Mesenchymal stem cell (in vitro differentiated cells and primary cell): Measurements from ENCODE around the gene PLEKHG5.

Source experiments
- DNase-seq: peaks from one replicate; pipeline ENCODE4 v3.0.0-alpha.2; 2013
- H2AFZ ChIP-seq: one replicate; pipeline ENCODE4 v1.6.1; 2013; ENCODE audit warnings: low read depth, mild to moderate bottlenecking, control low read depth, inconsistent platforms, low read length, moderate library complexity
- H2AK5ac ChIP-seq: 2 replicates; pipeline ENCODE4 v1.6.1; 2013; ENCODE audit warnings: low read length, moderate library complexity, mild to moderate bottlenecking, inconsistent platforms; ENCODE audit not compliant: severe bottlenecking
- H2BK120ac ChIP-seq: one replicate; pipeline ENCODE4 v1.6.1; 2013; ENCODE audit warnings: low read depth, mild to moderate bottlenecking, inconsistent platforms, low read length, moderate library complexity
- H2BK12ac ChIP-seq, 2 experiments: one replicate each; pipeline ENCODE4 v1.6.1; 2013; ENCODE audit warnings: inconsistent platforms in 2 of 2, low read length in 2 of 2, mild to moderate bottlenecking in 2 of 2, moderate library complexity in 2 of 2, control low read depth in 1 of 2
- H2BK15ac ChIP-seq: one replicate; pipeline ENCODE4 v1.6.1; 2013; ENCODE audit warnings: mild to moderate bottlenecking, low read depth, inconsistent platforms; ENCODE audit not compliant: poor library complexity, severe bottlenecking
- H2BK5ac ChIP-seq: 2 replicates; pipeline ENCODE4 v1.6.1; 2013; ENCODE audit warnings: low read depth, mild to moderate bottlenecking, low read length, control low read depth, inconsistent platforms; ENCODE audit not compliant: poor library complexity, severe bottlenecking
- H3K14ac ChIP-seq, 2 experiments: one replicate each; pipeline ENCODE4 v1.6.1; 2013; ENCODE audit warnings: inconsistent platforms in 2 of 2, low read length in 2 of 2, control low read depth in 1 of 2, mild to moderate bottlenecking in 1 of 2, moderate library complexity in 1 of 2
- H3K18ac ChIP-seq, 2 experiments: one replicate each; pipeline ENCODE4 v1.6.1; 2013; ENCODE audit warnings: inconsistent platforms in 2 of 2, low read length in 2 of 2, control low read depth in 1 of 2, low read depth in 1 of 2, mild to moderate bottlenecking in 1 of 2
- H3K23ac ChIP-seq, 2 experiments: one replicate each; pipeline ENCODE4 v1.6.1; 2013; ENCODE audit warnings: inconsistent platforms in 2 of 2, low read length in 2 of 2, mild to moderate bottlenecking in 2 of 2, moderate library complexity in 2 of 2, control low read depth in 1 of 2
- H3K27ac ChIP-seq: 2 replicates; pipeline ENCODE4 v1.5.1; 2013; ENCODE audit warnings: mild to moderate bottlenecking, moderate library complexity, low read length, control low read depth, inconsistent platforms; ENCODE audit not compliant: poor library complexity, severe bottlenecking
- H3K27me3 ChIP-seq, 2 experiments: 2 replicates each; pipeline versions ENCODE4 v1.6.1 to v1.7.0; 2013; ENCODE audit warnings: low read length in 2 of 2, mild to moderate bottlenecking in 2 of 2, moderate library complexity in 2 of 2, control low read depth in 1 of 2, inconsistent platforms in 1 of 2; ENCODE audit not compliant: control insufficient read depth in 1 of 2, insufficient read depth in 1 of 2
- H3K36me3 ChIP-seq, 2 experiments: 2 replicates each; pipeline versions ENCODE4 v1.6.1 to v1.7.0; 2013; ENCODE audit warnings: low read length in 2 of 2, control low read depth in 1 of 2, inconsistent platforms in 1 of 2, low read depth in 1 of 2, mild to moderate bottlenecking in 1 of 2; ENCODE audit not compliant: insufficient read depth in 2 of 2, control insufficient read depth in 1 of 2
- H3K4ac ChIP-seq, 2 experiments: one replicate each; pipeline ENCODE4 v1.6.1; 2013; ENCODE audit warnings: inconsistent platforms in 2 of 2, low read length in 2 of 2, mild to moderate bottlenecking in 2 of 2, moderate library complexity in 2 of 2, control low read depth in 1 of 2, low read depth in 1 of 2
- H3K4me1 ChIP-seq: 2 replicates; pipeline ENCODE4 v1.6.1; 2013; ENCODE audit warnings: low read depth, low read length, control low read depth; ENCODE audit not compliant: control insufficient read depth, insufficient read depth
- H3K4me2 ChIP-seq: 2 replicates; pipeline ENCODE4 v1.6.1; 2013; ENCODE audit warnings: low read length, mild to moderate bottlenecking, inconsistent platforms; ENCODE audit not compliant: poor library complexity, severe bottlenecking
- H3K4me3 ChIP-seq, 2 experiments: 2 replicates each; pipeline versions ENCODE4 v1.5.1 to v1.7.0; 2013; ENCODE audit warnings: low read length in 2 of 2, mild to moderate bottlenecking in 2 of 2, control low read depth in 1 of 2, low read depth in 1 of 2; ENCODE audit not compliant: insufficient read depth in 1 of 2
- H3K79me1 ChIP-seq: replicated peaks from 2 replicates; pipeline ENCODE4 v1.6.1; 2013; ENCODE audit warnings: mild to moderate bottlenecking, control low read depth, low read length, inconsistent platforms; ENCODE audit not compliant: poor library complexity, severe bottlenecking
- H3K9ac ChIP-seq: 2 replicates; pipeline ENCODE4 v1.7.0; 2013; ENCODE audit warnings: mild to moderate bottlenecking, low read length, moderate library complexity
- H3K9me3 ChIP-seq: 2 replicates; pipeline ENCODE4 v1.7.0; 2013; ENCODE audit warnings: mild to moderate bottlenecking, low read length; ENCODE audit not compliant: control insufficient read depth
- H4K8ac ChIP-seq: one replicate; pipeline ENCODE4 v1.6.1; 2013; ENCODE audit warnings: inconsistent platforms, mild to moderate bottlenecking, low read length, moderate library complexity
- H4K91ac ChIP-seq: one replicate; pipeline ENCODE4 v1.6.1; 2013; ENCODE audit warnings: mild to moderate bottlenecking, low read length, inconsistent platforms
- WGBS: methylation state at CpG from one replicate; pipeline ENCODE4 v1.1.7; 2013; ENCODE audit warnings: mixed read lengths; 5-methylcytosine and 5-hydroxymethylcytosine counted together

PLEKHG5 gene

DNA sequence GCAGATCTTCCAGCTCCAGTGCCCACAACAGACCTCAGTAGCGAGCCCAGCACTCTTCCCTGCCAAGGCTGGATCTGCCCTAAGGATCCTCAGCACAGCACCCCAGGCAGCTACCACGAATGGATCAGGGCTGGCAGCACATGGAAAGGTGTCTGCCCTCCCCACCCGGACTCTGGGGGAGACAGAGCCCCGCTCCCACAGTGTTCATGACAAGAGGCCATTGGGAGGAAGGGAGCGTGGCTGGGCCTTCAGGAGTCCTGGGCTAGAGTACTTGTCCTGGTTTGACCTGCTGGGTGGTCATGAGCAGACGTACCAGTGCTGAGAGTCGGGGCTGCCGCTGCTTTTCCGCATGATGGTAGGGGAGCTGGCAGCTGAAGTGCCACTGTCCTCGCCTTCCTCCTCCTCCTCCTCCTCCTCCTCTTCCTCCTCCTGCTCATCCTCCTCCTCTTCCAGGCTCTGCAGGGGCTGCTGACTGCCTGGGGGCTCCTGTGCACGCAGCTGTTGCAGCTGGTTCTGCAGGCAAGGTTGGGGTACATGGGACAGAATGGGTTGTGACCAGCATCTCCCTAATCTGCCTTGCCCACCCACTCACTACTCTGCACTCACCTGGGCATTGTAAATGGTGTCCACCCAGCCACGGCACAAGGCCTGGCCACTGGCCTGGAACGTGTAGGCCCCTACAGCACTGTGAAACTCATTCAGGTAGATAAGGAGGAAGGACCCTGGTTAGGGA lies 22.6 kb downstream of the PLEKHG5 start:
- H3K27ac ChIP-seq: no peak overlapping the region

DNA sequence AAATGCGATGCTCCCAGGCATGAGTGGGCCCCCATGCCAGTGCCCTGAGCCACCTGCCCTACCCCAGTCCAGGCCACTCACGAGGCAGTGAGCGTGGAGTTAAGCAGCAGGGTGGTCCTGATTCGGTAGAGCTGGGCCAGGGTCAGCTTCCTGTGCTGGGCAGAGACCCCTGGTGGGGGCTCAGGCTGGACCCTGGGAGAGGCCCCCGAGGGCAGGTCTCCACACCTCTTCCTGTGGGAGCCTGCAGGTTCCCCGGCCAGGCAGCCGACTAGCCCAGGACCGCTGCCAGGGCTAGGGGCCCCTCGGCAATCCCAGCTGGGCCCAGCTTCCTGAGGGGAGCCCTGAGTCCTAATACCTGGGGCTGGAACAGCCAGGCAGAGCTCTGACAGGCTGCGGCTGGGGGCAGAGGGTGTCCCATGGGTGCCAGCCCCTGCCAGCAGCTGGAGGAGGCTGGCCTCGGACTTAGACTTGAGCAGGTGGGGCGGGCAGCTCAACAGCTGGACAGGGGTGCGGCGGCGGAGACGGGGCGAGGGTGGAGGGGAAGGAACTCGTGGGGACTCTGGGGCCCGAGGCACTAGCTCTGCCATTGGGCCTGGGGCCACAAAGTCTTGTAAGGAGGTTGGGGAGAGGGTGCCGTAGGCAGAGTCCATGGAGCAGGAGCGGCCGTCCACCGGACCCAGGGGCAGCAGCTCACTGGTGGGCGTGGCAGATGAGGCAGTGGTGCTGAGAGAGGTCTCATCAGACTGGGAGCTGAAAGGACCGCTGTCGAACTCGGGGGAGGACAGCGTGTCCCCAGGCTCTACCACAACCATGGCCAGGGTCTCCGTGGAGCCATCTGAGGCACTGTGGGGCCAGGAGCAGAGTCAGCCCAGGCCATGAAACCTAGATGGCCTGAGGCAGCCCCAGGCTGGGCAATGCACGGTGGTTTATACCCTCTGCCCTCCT lies 23.5 kb downstream of the PLEKHG5 start:
- Histone ChIP-seq H3K27ac (no peak overlapping the region), H3K18ac (no peak overlapping the region), H3K79me1 (no peaks in the 10 kb centered on the region)

More for the DNA sequence above, 22.6 kb downstream of the PLEKHG5 start:
- Histone ChIP-seq H2BK5ac (no peak overlapping the region), H3K4me2 (no peak overlapping the region), H3K18ac (no peak overlapping the region), H3K79me1 (no peaks in the 10 kb centered on the region), H2BK15ac (no peak overlapping the region), H3K9me3 (no peaks in the 10 kb centered on the region), H4K8ac (peak overlapping the region; percentile 12), H3K14ac (no peak overlapping the region), H3K4me3 (no peak overlapping the region), H3K4ac (no peak overlapping the region), H2AFZ (no peak overlapping the region), H3K23ac (no peak overlapping the region), H2BK120ac (no peak overlapping the region), H3K36me3 (peaks cover 35 to 97% of the 10 kb centered on the region in 2 experiments), H2BK12ac (no peak overlapping the region), H3K9ac (no peak overlapping the region), H3K27me3 (peaks cover 0 to 9% of the 10 kb centered on the region in 2 experiments), H2AK5ac (no peak overlapping the region), H3K4me1 (no peaks in the 10 kb centered on the region), H4K91ac (no peak overlapping the region)
- 95% methylated on average over 11 of the region's 13 CpGs for WGBS
- DNase-seq: no peak

DNA sequence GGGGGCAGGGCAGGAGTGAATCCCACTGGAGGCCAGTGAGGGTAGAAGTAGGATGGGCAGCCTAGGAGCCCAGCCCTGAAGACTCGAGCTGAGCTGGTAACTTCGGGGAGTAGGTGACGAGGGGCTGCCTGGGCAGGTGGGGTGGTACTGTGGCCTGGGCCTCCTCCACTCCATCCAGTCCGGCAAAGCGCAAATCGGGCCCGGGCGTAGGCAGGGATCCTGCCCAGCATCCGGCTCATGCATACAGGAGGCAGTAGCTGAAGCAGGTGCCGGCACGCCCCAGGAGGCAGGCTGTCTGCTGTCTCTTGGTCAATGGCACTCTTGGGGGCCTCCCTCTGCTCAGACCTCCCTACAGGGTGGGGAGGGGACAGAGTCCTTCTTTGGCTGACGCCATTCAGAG lies 24.2 kb downstream of the PLEKHG5 start:
- no peak overlapping the region for H3K4me3 ChIP-seq
- no peak overlapping the region for H4K8ac ChIP-seq
- no peak overlapping the region for H3K27ac ChIP-seq
- no peak overlapping the region for H3K14ac ChIP-seq
- H3K4me1 ChIP-seq: no peaks in the 10 kb centered on the region
- no peak overlapping the region for H2BK120ac ChIP-seq
- H3K79me1 ChIP-seq: no peaks in the 10 kb centered on the region
- H4K91ac ChIP-seq: no peak overlapping the region
- no peak overlapping the region for H3K9ac ChIP-seq
- H3K23ac ChIP-seq: no peak overlapping the region
- no peak for DNase-seq
- 95% methylated on average over 12 of the region's 12 CpGs for WGBS
- H3K27me3 ChIP-seq: peaks cover 0 to 11% of the 10 kb centered on the region in 2 experiments
- H3K18ac ChIP-seq: no peak overlapping the region
- no peak overlapping the region for H2AFZ ChIP-seq
- H3K4me2 ChIP-seq: no peak overlapping the region
- no peak overlapping the region for H2AK5ac ChIP-seq
- no peak overlapping the region for H2BK5ac ChIP-seq
- peaks cover 37 to 89% of the 10 kb centered on the region in 2 experiments for H3K36me3 ChIP-seq
- no peak overlapping the region for H2BK15ac ChIP-seq
- H3K9me3 ChIP-seq: no peaks in the 10 kb centered on the region
- H3K4ac ChIP-seq: no peak overlapping the region
- H2BK12ac ChIP-seq: no peak overlapping the region

More for the DNA sequence above, 23.5 kb downstream of the PLEKHG5 start:
- peaks cover 37 to 89% of the 10 kb centered on the region in 2 experiments for H3K36me3 ChIP-seq
- H2BK5ac ChIP-seq: no peak overlapping the region
- DNase-seq: no peak
- no peak overlapping the region for H3K9ac ChIP-seq
- H4K91ac ChIP-seq: no peak overlapping the region
- no peak overlapping the region for H3K4me3 ChIP-seq
- no peak overlapping the region for H2AK5ac ChIP-seq
- H3K23ac ChIP-seq: no peak overlapping the region
- H3K4ac ChIP-seq: no peak overlapping the region
- H2BK15ac ChIP-seq: no peak overlapping the region
- H3K4me1 ChIP-seq: no peaks in the 10 kb centered on the region
- no peak overlapping the region for H2AFZ ChIP-seq
- H3K4me2 ChIP-seq: no peak overlapping the region
- H2BK120ac ChIP-seq: no peak overlapping the region
- H3K9me3 ChIP-seq: no peaks in the 10 kb centered on the region
- no peak overlapping the region for H2BK12ac ChIP-seq
- 98% methylated on average over 30 of the region's 30 CpGs for WGBS
- peaks cover 0 to 9% of the 10 kb centered on the region in 2 experiments for H3K27me3 ChIP-seq
- no peak overlapping the region for H3K14ac ChIP-seq
- H4K8ac ChIP-seq: no peak overlapping the region

DNA sequence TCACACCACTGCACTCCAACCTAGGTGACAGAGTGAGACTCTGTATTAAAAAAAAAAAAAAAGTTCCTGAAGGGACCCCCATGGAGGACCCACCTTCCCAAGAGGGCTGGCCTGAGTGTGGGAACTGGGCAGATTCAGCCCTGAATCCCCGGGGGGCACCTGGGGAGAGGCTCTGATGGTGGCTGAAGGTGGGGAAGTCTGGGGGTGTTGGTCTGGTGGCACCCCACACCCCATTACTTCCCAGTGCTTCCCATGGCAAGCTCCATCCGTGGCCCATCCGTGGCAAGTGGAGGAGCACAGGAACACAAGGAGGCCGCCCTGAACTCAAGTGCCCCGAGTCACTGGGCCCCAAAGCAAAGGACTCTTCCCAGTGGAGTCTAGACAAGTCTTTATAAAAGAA lies 24.7 kb downstream of the PLEKHG5 start:
- Histone ChIP-seq H2BK5ac (no peak overlapping the region), H3K27ac (no peak overlapping the region), H3K27me3 (peaks cover 0 to 12% of the 10 kb centered on the region in 2 experiments), H3K4me2 (no peak overlapping the region), H3K36me3 (peaks cover 37 to 89% of the 10 kb centered on the region in 2 experiments), H3K4me3 (no peak overlapping the region), H4K91ac (no peak overlapping the region), H4K8ac (no peak overlapping the region), H3K18ac (no peak overlapping the region), H3K79me1 (no peaks in the 10 kb centered on the region), H2BK120ac (no peak overlapping the region), H2AK5ac (no peak overlapping the region), H2BK12ac (no peak overlapping the region), H3K9ac (no peak overlapping the region), H3K9me3 (no peaks in the 10 kb centered on the region), H2AFZ (no peak overlapping the region), H3K4me1 (no peaks in the 10 kb centered on the region), H3K23ac (no peak overlapping the region), H3K14ac (no peak overlapping the region), H2BK15ac (no peak overlapping the region), H3K4ac (no peak overlapping the region)
- no peak for DNase-seq
- WGBS: 100% methylated on average over 4 of the region's 5 CpGs
